HUDEP-2 (cell line): ENCODE results near the gene PNCK.
"Not testable (repeated sequence)": the region's sequence is repeated elsewhere in the genome, so short reads cannot be mapped to it uniquely, and the experiment has no call there.

Experiments used
- DNase-seq, 76 experiments: peaks; one replicate each; lab custom pipeline; 2025; ENCODE audit not compliant: unreplicated experiment in 76 of 76; lab: John Stamatoyannopoulos, UW

PNCK gene

GRCh38 chrX:153687121-153688039 is 13.8 kb upstream of the PNCK start, which contains the start of gene SLC6A8:
Gene SLC6A8, plus strand, starts transcription at chrX:153687926. Its CDS starts 649 bp downstream, at chrX:153688575.
- peak in 67 of 76 experiments; percentile 1 to 75 (median 53) for DNase-seq

- DNase-seq: no peak
These were observed 13.1 kb upstream of the PNCK start for GRCh38 chrX:153686711-153687110.

- DNase-seq: no peak
These were observed 12.4 kb upstream of the PNCK start for GRCh38 chrX:153685751-153686696.

DNA sequence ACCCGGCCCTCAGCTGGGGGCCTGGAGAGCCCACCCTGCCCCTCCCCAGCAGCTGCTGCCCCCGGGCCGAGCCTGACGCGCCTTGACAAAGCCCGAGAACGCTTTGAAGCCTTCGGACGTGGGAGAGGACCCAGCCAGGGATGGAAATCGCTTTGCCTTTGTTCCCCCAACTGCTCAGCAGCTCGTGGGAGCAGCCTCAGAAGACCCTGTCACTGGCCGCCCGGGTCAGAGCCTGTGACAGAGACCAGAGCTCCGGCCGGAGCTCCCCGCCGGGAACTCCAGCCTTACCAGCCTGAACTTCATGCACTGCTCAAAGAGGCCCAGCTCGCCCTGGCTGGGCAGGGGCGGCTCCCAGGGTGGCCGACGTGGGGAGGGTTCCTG is 11.5 kb upstream of the PNCK start:
- DNase-seq: no peak

GRCh38 chrX:153684467-153685155 is 11.0 kb upstream of the PNCK start:
- DNase-seq: no peak

DNA sequence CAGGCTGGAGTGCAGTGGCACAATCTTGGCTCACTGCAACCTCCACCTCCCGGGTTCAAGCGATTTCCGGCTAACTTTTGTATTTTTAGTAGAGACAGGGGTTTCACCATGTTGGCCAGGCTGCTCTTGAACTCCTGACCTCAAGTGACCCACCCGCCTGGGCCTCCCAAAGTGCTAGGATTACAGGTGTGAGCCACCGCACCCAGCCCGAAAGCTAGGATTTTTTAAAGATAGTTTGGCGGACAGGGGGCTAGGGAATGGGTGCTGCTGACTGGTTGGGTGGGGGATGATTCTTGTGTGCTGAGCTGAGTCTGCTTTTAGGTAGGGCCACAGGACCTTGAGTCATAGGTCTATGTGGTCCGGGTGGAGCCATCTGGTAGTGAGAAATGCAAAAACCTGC is 9.9 kb upstream of the PNCK start:
- DNase-seq: not testable (repeated sequence)

GRCh38 chrX:153681175-153681574 is 7.6 kb upstream of the PNCK start:
- no peak for DNase-seq

- DNase-seq: no peak
These were observed 722 bp upstream of the PNCK start for GRCh38 chrX:153674219-153674851.

DNA sequence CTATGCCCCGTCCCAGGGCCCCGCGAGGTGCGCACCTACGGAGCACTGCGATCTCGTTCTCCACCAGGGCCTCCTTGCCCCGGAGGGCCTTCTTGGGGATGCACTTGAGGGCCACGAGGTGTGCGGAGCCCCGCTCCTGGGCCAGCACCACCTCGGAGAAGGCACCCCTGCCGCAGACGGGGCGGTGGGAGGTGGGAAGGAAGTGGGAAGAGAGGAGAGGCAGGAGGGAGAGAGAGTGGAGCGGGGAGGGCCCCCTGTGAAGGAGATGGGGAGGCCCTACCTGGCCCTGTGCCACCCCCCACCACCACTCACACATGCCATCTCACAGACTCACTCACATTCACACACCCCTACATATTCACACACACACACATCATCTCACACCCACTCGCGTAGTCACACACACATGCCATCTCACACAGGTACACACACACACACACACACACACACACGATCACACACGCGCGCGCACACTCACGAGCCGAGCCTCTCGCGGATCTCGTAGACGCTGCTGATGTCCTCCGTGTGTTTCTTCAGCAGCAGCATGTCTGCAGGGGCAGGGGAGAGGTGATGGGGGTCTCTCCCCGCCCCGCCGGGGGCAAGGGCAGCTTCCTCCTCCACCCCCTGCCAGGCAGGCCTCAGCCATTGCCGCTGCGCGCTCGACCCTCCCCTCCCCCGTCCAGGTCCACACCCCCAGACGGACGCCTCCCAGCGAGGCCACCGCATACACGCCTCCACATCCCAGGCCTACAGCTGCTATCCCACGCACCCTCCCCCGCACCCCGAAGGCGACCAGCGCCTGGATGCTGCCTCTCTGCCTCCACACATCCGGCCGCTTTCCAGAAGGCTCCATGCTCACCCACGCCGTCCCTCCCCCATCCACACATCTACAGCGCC is 834 bp downstream of the PNCK start:
- no peak for DNase-seq

DNA sequence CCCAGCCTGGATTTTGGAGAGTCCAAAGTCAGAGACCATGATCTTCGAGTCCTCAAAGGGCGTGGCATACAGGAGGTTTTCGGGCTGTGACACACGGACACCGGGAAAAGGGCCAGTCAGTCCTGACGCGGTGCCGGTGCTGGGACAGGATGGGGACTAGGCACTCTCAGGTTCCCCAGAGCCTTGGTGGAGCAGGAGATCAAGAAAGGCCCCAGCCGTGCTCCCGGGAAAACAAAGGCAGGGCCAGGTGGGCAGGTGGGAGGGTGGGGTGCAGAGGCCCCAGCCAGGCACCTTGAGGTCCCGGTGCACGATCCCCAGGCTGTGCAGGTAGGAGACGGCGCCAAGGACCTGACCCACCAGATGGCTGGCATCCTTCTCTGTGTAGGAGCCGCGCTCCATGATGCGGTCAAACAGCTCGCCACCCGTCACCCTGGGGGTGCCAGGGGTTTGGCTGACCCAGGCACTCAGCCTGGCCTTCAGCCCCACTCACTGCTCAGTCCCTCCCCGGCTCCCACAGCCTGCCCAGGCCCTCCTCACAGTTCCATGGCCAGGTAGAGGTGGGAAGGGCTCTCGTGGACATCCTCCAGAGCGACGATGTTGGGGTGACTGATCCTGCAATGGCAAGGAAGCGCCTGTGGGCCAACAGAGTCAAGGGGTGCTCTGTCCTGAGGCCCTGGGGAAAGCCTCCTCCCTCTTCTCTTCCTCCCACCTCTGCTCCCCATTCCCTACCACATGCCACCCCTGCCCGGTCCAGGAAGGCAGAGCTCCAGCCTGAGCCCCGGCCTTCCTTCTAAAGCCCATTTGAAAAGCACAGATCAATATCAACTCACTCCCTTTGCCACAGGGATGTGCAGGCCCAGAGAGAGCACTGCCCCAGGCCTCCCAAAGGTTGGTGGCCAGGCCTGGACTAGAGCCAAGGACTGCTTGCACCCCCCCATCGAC is 1.8 kb downstream of the PNCK start:
- no peak for DNase-seq

DNA sequence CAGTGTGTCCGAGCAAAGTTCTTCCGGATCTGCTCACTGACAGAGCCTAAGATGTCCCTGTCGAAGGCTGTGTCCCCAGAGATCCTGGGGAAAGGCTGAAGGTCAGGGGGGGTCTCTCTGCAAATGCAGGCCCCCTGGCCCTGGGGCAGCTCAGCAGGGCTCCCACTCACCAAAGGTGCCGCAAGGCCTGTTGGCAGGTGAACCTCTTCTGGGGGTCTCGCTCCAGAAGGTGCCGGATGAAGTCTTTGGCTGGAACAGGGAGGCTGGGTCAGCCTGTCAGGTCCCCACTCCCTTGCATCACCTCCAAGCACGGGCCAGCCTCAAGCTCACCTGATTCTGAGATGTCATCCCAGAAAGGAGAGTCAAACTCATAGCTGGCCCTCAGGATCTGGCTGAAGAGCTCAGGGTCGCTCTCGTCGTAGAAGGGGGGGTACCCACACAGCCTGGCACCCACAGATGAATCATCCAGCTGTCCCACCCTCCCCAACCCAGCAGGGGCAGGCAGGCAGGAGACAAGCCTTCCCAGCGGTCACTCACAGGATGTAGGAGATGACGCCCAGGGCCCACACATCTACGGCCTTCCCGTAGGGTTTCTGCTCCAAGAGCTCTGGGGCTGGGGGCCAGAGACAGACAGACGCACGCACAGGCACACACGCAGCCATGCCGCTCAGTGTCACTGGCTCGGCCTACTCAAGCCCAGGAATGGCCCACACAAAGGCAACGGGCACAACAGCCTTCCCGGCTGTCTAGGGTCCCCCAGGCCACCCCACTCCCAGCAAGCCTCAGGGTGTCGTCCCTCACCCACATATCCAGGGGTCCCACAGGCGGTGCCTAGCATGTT is 2.6 kb downstream of the PNCK start:
- DNase-seq: no peak

DNA sequence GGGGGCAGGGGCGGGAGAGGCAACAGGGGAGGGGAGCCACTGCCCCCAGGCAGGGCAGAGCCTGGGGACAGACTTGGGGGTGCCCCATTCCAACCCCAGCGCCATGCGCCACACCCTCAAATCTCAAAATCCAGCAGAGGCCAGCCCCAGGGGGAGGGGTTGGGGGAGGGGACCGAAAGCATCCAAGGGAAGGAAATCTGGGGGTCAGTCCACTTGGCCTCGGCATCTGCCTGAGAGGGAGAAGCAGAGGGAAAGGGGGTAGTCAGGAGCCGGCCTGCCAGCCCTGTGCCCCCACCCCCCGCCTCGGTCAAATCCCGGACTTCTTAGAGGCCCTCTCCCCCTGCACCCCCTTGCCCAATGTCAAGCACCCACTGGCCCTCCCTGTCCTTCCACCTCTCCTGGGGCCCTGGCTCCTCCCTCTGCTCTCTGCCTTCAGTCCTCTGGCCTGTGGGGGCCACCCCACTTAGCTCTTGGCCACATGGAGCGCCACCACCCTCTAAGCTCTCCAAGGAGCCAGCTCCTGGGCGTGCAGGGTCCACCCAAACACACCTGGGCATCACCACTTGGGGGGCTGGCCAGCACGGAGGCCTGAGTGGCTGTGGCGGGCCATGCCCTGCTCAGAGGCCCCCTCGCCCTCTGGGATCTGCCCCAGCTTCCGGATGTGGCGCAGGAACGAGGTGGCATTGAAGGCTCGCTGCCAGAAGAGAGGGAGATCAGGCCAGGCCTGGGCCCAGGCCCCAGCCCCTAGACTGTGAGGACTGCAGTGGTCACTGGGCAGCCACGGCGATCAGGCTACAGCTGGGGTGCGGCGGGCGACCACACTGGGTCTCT is 3.5 kb downstream of the PNCK start:
- DNase-seq: no peak

GRCh38 chrX:153669174-153669890 is 4.3 kb downstream of the PNCK start:
- peak in 13 of 76 experiments; percentile 0 to 20 (median 6) for DNase-seq

GRCh38 chrX:153668423-153669173 is 5.0 kb downstream of the PNCK start:
- DNase-seq: no peak

DNA sequence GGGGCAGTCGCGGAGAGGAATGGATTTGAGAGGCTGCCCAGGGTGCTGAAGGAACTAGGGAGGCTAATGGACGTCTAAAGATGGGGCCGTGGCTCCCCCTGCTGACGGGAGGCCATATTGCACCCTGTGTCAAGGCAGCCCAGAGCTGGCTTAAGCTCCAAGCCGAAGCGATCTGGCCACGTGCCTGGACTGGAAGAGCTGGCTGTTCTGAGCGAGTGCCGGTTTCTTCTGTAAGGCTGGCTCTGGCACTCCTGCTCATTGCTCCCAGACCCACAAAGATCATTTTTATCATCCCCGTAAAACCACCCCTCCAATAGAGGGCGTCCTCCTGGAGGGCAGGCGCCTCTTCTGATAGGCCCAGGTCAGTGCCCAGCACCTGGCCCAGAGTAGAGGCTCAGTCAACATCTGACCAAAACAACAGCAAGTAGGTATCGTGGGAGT is 5.6 kb downstream of the PNCK start:
- peak in 68 of 76 experiments; percentile 1 to 75 (median 54) for DNase-seq
